GM19238 (cell line): ENCODE results near the gene CRYBG3.

Source experiments
- DNase-seq: peaks from one replicate; pipeline ENCODE4 v3.0.0; 2011; ENCODE audit warnings: low spot score; ENCODE audit not compliant: insufficient read length

CRYBG3 gene

GRCh38 chr3:97940034-97940433 lies 118.2 kb downstream of the CRYBG3 start:
- DNase-seq, result no peak

GRCh38 chr3:97942801-97943546 lies 121.2 kb downstream of the CRYBG3 start:
- no peak for DNase-seq

- no peak for DNase-seq
Observed at GRCh38 chr3:97948351-97949109, 126.7 kb downstream of the CRYBG3 start.

- DNase-seq, result no peak
Observed at GRCh38 chr3:97949110-97949485, 127.3 kb downstream of the CRYBG3 start.

- no peak for DNase-seq
Observed at GRCh38 chr3:97949743-97950142, 127.9 kb downstream of the CRYBG3 start.

- DNase-seq, result no peak
Observed at GRCh38 chr3:97950360-97950759, 128.5 kb downstream of the CRYBG3 start.

GRCh38 chr3:97952280-97952679 lies 130.5 kb downstream of the CRYBG3 start:
- DNase-seq, result no peak

- DNase-seq, result no peak
Observed at GRCh38 chr3:97952872-97953271, 131.1 kb downstream of the CRYBG3 start.

- no peak for DNase-seq
Observed at GRCh38 chr3:97954228-97954827, 132.5 kb downstream of the CRYBG3 start.

GRCh38 chr3:97956051-97956450 lies 134.2 kb downstream of the CRYBG3 start:
- DNase-seq, result no peak

GRCh38 chr3:97957617-97958311 lies 136.0 kb downstream of the CRYBG3 start:
- no peak for DNase-seq

GRCh38 chr3:97958396-97958795 lies 136.6 kb downstream of the CRYBG3 start:
- DNase-seq, result no peak

- DNase-seq, result no peak
Observed at GRCh38 chr3:97958796-97959195, 137.0 kb downstream of the CRYBG3 start.

- DNase-seq, result no peak
Observed at GRCh38 chr3:97959872-97960271, 138.1 kb downstream of the CRYBG3 start.

- no peak for DNase-seq
Observed at GRCh38 chr3:97960551-97960950, 138.7 kb downstream of the CRYBG3 start.

GRCh38 chr3:97960993-97961766 lies 139.4 kb downstream of the CRYBG3 start:
- no peak for DNase-seq

GRCh38 chr3:97967966-97968365 lies 146.2 kb downstream of the CRYBG3 start:
- DNase-seq, result no peak

GRCh38 chr3:97968376-97968775 lies 146.6 kb downstream of the CRYBG3 start:
- DNase-seq, result no peak

GRCh38 chr3:97969541-97969940 lies 147.7 kb downstream of the CRYBG3 start:
- no peak for DNase-seq

GRCh38 chr3:97970156-97970555 lies 148.3 kb downstream of the CRYBG3 start:
- no peak for DNase-seq

GRCh38 chr3:97970956-97971620 lies 149.3 kb downstream of the CRYBG3 start:
- no peak for DNase-seq
